ENCODE measurements around the gene HLCS. TPM values are rescaled to one million over a fixed set of nuclear protein-coding genes. Genes with fewer than 3 reads are reported as not detected.

The HLCS gene
- total and polyA plus RNA-seq, 7 donors: 3.0 to 26.0 (median 12.5) TPM

- intact Hi-C loops (cut with DNase I): no loop called here
- no peak for TF ChIP-seq POLR2A (IDR thresholded peaks at IDR 0.05)
- TF ChIP-seq POLR2AphosphoS5 (IDR thresholded peaks at IDR 0.05): no peak
- no peak for TF ChIP-seq CTCF (IDR thresholded peaks at IDR 0.05)
- TF ChIP-seq EP300 (IDR thresholded peaks at IDR 0.05): no peak
Measured at GRCh38 chr21:36732217-36732616, 234.3 kb downstream of the HLCS start.

DNA sequence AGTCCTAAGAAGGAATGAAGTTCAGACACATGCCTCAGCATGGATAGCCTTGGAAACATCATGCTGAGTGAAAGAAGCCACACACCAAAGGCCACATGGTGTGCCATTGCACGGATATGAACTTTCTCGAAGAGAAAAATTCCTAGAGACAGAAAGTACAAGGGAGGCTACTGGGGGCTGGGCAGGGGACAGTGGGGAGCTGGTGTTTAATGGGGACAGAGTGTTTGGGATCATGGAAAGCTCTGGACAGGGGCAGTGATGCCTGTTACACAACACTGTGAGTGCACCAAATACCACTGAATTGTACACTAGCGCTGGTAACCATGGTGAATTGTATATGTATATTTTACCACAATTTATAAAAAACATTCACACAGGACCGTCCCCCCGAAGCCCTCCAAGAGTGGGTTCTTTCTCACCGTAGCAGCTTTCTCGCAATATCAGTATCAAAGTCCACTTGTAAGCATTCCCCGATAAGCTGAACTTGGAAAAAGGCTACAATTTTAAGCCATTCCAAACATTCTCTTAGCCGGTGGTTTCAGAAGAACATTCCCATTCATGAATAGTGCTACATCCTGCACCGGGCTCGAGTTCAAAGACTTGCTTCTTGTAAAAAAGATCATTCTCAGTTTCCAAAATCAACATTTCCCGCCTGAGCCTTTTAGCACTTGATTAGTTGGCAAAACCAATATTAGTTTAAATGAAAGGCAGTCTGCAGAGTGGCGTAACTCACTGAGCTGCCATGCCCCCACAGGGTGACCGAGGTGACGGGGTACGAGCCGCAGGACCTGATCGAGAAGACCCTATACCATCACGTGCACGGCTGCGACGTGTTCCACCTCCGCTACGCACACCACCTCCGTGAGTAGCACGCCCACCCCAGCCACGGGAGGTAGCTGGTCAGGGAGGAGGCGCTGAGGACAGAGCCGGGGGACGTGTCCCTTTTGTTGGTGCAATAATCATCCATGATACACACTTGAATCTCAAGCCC, 235.9 kb downstream of the HLCS start:
- peaks cover 0 to 60% (median 4%) of the 10 kb centered on the region in 3 donors for H3K27me3 ChIP-seq
- no peaks in the 10 kb centered on the region for H3K4me1 ChIP-seq
- TF ChIP-seq CTCF (IDR thresholded peaks at IDR 0.05) (no peak), POLR2AphosphoS5 (IDR thresholded peaks at IDR 0.05) (no peak), EP300 (IDR thresholded peaks at IDR 0.05) (no peak), POLR2A (IDR thresholded peaks at IDR 0.05) (no peak)
- no peak overlapping the region for H3K4me3 ChIP-seq
- intact Hi-C loops (cut with DNase I): no loop called here
- 56 to 76% methylated on average over 30 of the region's 30 CpGs for WGBS, 2 donors
- DNase-seq: no peak
- peaks cover 0 to 4% (median 0%) of the 10 kb centered on the region in 4 donors for H3K9me3 ChIP-seq
- H3K27ac ChIP-seq: no peak overlapping the region
- H3K36me3 ChIP-seq: no peaks in the 10 kb centered on the region

More at GRCh38 chr21:36732217-36732616, 234.3 kb downstream of the HLCS start:
- H3K27me3 ChIP-seq: peaks cover 0 to 67% (median 7%) of the 10 kb centered on the region in 3 donors
- H3K4me1 ChIP-seq: no peaks in the 10 kb centered on the region
- H3K4me3 ChIP-seq: no peak overlapping the region
- H3K27ac ChIP-seq: no peak overlapping the region
- H3K9me3 ChIP-seq: peaks cover 0 to 4% (median 0%) of the 10 kb centered on the region in 4 donors
- H3K36me3 ChIP-seq: no peaks in the 10 kb centered on the region
- DNase-seq: no peak
- WGBS, 2 donors: 80 to 85% methylated on average over 14 of the region's 14 CpGs

- no peak overlapping the region for H3K4me3 ChIP-seq
- H3K9me3 ChIP-seq: no peaks in the 10 kb centered on the region
- H3K27ac ChIP-seq: no peak overlapping the region
- DNase-seq: no peak
- 67 to 71% methylated on average over 18 of the region's 18 CpGs for WGBS, 2 donors
- no peaks in the 10 kb centered on the region for H3K4me1 ChIP-seq
- intact Hi-C loops (cut with DNase I): no loop called here
- peaks cover 0 to 51% (median 0%) of the 10 kb centered on the region in 3 donors for H3K27me3 ChIP-seq
- H3K36me3 ChIP-seq: no peaks in the 10 kb centered on the region
- no peak for TF ChIP-seq EP300 (IDR thresholded peaks at IDR 0.05)
Measured at GRCh38 chr21:36729310-36729970, 237.0 kb downstream of the HLCS start.

DNA sequence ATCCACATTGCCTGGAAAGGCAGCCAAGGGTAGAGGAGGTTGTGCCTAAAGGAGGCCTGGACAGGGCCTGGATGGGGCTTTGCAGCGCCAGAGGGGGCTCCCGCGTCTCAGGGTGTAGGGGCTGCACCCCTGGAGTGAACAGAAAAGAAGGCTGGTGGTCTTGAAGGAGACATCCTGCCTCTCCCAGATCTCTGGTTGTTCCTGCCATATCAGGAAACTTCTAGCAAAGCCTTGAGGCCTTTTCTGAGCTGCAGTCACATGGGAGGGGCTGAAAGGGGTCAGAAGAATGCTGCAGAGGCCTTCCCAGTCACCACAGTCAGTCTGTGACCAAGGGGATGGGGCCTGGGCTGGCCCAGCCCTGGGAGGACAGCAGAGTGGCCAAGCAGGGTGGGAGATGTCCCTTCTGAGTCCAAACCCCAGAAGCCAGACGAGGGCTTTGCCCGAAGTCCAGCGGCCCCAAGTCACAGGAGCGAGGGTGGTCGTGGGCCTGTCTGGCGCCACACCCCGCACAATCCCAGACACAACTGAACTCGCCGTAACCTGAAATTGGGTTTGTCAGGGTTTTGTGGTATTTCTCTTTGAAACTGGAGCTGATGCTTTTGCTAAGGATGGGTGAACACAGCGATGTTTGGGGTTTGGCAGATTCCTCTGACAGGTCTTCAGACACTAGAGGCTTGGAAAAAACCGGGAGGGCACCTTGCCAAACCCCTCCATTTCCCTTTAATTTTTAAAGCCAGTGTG, 237.9 kb downstream of the HLCS start:
- Histone ChIP-seq H3K4me1 (no peaks in the 10 kb centered on the region), H3K27me3 (peaks cover 0 to 43% (median 0%) of the 10 kb centered on the region in 3 donors), H3K9me3 (no peaks in the 10 kb centered on the region), H3K27ac (no peak overlapping the region), H3K36me3 (no peaks in the 10 kb centered on the region), H3K4me3 (no peak overlapping the region)
- DNase-seq: peak; percentile 24
- 86 to 90% methylated on average over 14 of the region's 14 CpGs for WGBS, 2 donors
- TF ChIP-seq CTCF (IDR thresholded peaks at IDR 0.05) (no peak), EP300 (IDR thresholded peaks at IDR 0.05) (no peak), POLR2AphosphoS5 (IDR thresholded peaks at IDR 0.05) (no peak), POLR2A (IDR thresholded peaks at IDR 0.05) (no peak)
- intact Hi-C loops (cut with DNase I): no loop called here

Measured in sigmoid colon (tissue), 7 donors.